Measurements from ENCODE around the gene EGFR. TPM values are rescaled to one million over a fixed set of nuclear protein-coding genes. Genes with fewer than 3 reads are reported as not detected.
A peak's percentile ranks its signal among the peaks of the same experiment; 100 is the strongest.

Gene EGFR
- total RNA-seq, 1 donor from 2014 or later, result 19.4 TPM

GRCh38 chr7:55073051-55073511 lies 54.3 kb downstream of the EGFR start:
- DNase-seq (ENCODE audit: low spot score in 2 of 2, unreplicated experiment in 2 of 2), result no peak
- H3K9me3 Mint-ChIP-seq, result no peaks in the 10 kb centered on the region

GRCh38 chr7:55073976-55074528 lies 55.2 kb downstream of the EGFR start:
- H3K4me3 Mint-ChIP-seq, result no peak overlapping the region
- no peaks in the 10 kb centered on the region for H3K27me3 Mint-ChIP-seq (ENCODE audit: low read depth)
- H3K4me1 Mint-ChIP-seq, result peaks cover 16% of the 10 kb centered on the region
- TF ChIP-seq CTCF (IDR thresholded peaks at IDR 0.05; ENCODE audit: unreplicated experiment), result no peak
- DNase-seq (ENCODE audit: low spot score in 2 of 2, unreplicated experiment in 2 of 2), result no peak
- no peaks in the 10 kb centered on the region for H3K36me3 Mint-ChIP-seq
- H3K9me3 Mint-ChIP-seq, result no peaks in the 10 kb centered on the region
- H3K27ac Mint-ChIP-seq, result peak overlapping the region; percentile 40

More at GRCh38 chr7:55073051-55073511, 54.3 kb downstream of the EGFR start:
- Mint-ChIP-seq H3K4me3 (no peak overlapping the region), H3K27me3 (ENCODE audit: low read depth) (no peaks in the 10 kb centered on the region), H3K4me1 (peaks cover 12% of the 10 kb centered on the region), H3K36me3 (no peaks in the 10 kb centered on the region), H3K27ac (no peak overlapping the region)
- TF ChIP-seq CTCF (IDR thresholded peaks at IDR 0.05; ENCODE audit: unreplicated experiment), result no peak

- DNase-seq (ENCODE audit: low spot score in 2 of 2, unreplicated experiment in 2 of 2), result no peak
- Mint-ChIP-seq H3K36me3 (no peaks in the 10 kb centered on the region), H3K9me3 (peaks cover 6% of the 10 kb centered on the region), H3K27ac (no peak overlapping the region), H3K4me3 (no peak overlapping the region), H3K27me3 (ENCODE audit: low read depth) (no peaks in the 10 kb centered on the region), H3K4me1 (peaks cover 25% of the 10 kb centered on the region)
- TF ChIP-seq CTCF (IDR thresholded peaks at IDR 0.05; ENCODE audit: unreplicated experiment), result no peak
Measured at GRCh38 chr7:55075464-55076021, 56.7 kb downstream of the EGFR start.

GRCh38 chr7:55077561-55078410 lies 59.0 kb downstream of the EGFR start:
- H3K4me3 Mint-ChIP-seq, result no peak overlapping the region
- no peak for DNase-seq (ENCODE audit: low spot score in 2 of 2, unreplicated experiment in 2 of 2)
- no peaks in the 10 kb centered on the region for H3K27me3 Mint-ChIP-seq (ENCODE audit: low read depth)
- peaks cover 6% of the 10 kb centered on the region for H3K9me3 Mint-ChIP-seq
- peaks cover 39% of the 10 kb centered on the region for H3K4me1 Mint-ChIP-seq
- H3K27ac Mint-ChIP-seq, result no peak overlapping the region
- no peaks in the 10 kb centered on the region for H3K36me3 Mint-ChIP-seq
- TF ChIP-seq CTCF (IDR thresholded peaks at IDR 0.05; ENCODE audit: unreplicated experiment), result no peak

GRCh38 chr7:55078465-55079372 lies 59.9 kb downstream of the EGFR start:
- peaks cover 6% of the 10 kb centered on the region for H3K9me3 Mint-ChIP-seq
- TF ChIP-seq CTCF (IDR thresholded peaks at IDR 0.05; ENCODE audit: unreplicated experiment), result no peak
- no peak overlapping the region for H3K4me3 Mint-ChIP-seq
- H3K4me1 Mint-ChIP-seq, result peaks cover 35% of the 10 kb centered on the region
- H3K27me3 Mint-ChIP-seq (ENCODE audit: low read depth), result no peaks in the 10 kb centered on the region
- DNase-seq (ENCODE audit: low spot score in 2 of 2, unreplicated experiment in 2 of 2), result no peak
- H3K27ac Mint-ChIP-seq, result no peak overlapping the region
- no peaks in the 10 kb centered on the region for H3K36me3 Mint-ChIP-seq

Measured in mesothelial cell of epicardium (in vitro differentiated cells).